Karpas-422 (cell line): ENCODE measurements around the gene GABRR2. TPM values are rescaled to one million over a fixed set of nuclear protein-coding genes. Genes with fewer than 3 reads are reported as not detected.

ENCODE experiments used
- DNase-seq: peaks from one replicate; pipeline ENCODE4 v3.0.0-alpha.2; 2015
- H2AFZ ChIP-seq: fragments of 200-600 bp; sonication (generic); 2 replicates; pipeline ENCODE4 v1.6.1; 2014; ENCODE audit warnings: antibody characterized with exemption, low read length, mixed read lengths
- H3K27ac ChIP-seq: fragments of 200-600 bp; sonication (generic); 2 replicates; pipeline ENCODE4 v1.5.1; 2014; ENCODE audit warnings: mild to moderate bottlenecking, low read length, moderate library complexity
- H3K27me3 ChIP-seq: fragments of 200-600 bp; sonication (generic); 2 replicates; pipeline ENCODE4 v1.6.1; 2014; ENCODE audit warnings: low read length, mixed read lengths
- H3K36me3 ChIP-seq: fragments of 200-600 bp; sonication (generic); 2 replicates; pipeline ENCODE4 v1.6.1; 2014; ENCODE audit warnings: low read length, mixed read lengths; ENCODE audit not compliant: insufficient read depth
- H3K4me1 ChIP-seq: fragments of 200-600 bp; sonication (generic); 2 replicates; pipeline ENCODE4 v1.6.1; 2014; ENCODE audit warnings: mild to moderate bottlenecking, low read length, mixed read lengths
- H3K4me2 ChIP-seq: fragments of 200-600 bp; sonication (generic); 2 replicates; pipeline ENCODE4 v1.6.1; 2014; ENCODE audit warnings: low read length, low read depth, mild to moderate bottlenecking; ENCODE audit not compliant: poor library complexity, severe bottlenecking
- H3K4me3 ChIP-seq: fragments of 200-600 bp; sonication (generic); 2 replicates; pipeline ENCODE4 v1.5.1; 2014; ENCODE audit warnings: mild to moderate bottlenecking, antibody characterized with exemption, low read length, mixed read lengths
- H3K79me2 ChIP-seq: fragments of 200-600 bp; sonication (generic); 2 replicates; pipeline ENCODE4 v1.6.1; 2014; ENCODE audit warnings: mild to moderate bottlenecking, low read length, mixed read lengths
- H3K9ac ChIP-seq: fragments of 200-600 bp; sonication (generic); 2 replicates; pipeline ENCODE4 v1.6.0; 2014; ENCODE audit warnings: low read length
- H3K9me2 ChIP-seq: fragments of 200-600 bp; sonication (generic), shearing (Covaris generic); replicated peaks from 2 replicates; pipeline ENCODE4 v1.6.0; 2014; ENCODE audit warnings: mild to moderate bottlenecking, low read length, moderate library complexity; ENCODE audit not compliant: insufficient read depth
- H3K9me3 ChIP-seq: fragments of 300-700, 200-600 bp; sonication (generic); 2 replicates; pipeline ENCODE4 v1.6.1; 2014; ENCODE audit warnings: low read length, mixed read lengths
- H4K20me1 ChIP-seq: fragments of 200-600 bp; sonication (generic); 2 replicates; pipeline ENCODE4 v1.6.1; 2014; ENCODE audit warnings: mild to moderate bottlenecking, antibody characterized with exemption, low read length, low read depth; ENCODE audit not compliant: insufficient read depth
- total RNA-seq: library from RNA; depleted of rRNA; stranded (reverse); fragments of >200 nt; shearing (Covaris generic); gene quantifications from 2 replicates; pipeline ENCODE4 v1.2.3, GENCODE V29; 2014; ENCODE audit warnings: low replicate concordance

Gene GABRR2
- total RNA-seq, 1 experiment from 2014 or later, result 0.22 TPM

DNA sequence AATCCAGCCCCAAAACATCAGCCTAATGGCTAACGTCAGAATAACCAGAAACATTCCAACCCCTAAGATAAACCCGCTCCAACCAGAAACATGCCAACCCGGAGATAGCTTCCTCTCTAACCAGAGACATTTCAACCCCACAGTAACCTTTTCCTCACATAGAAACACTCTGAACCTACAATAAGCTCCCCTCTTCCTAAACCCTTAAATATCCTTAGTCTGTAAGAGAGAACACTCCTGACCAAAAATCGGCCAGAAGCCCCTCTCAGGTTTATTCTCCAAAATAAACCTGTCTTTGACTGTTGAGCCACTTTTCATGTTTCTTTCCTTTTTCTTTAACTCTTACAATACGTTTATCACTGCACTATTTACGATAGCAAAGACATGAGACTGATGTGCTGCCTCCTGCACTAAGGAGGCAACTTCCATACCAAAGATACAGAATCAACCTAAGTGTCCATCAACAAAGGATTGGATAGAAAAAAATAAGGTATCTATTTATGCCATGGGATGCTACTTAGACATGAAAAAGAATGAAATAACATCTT lies 5.0 kb upstream of the GABRR2 start:
- no peak overlapping the region for H3K27ac ChIP-seq
- no peaks in the 10 kb centered on the region for H3K4me1 ChIP-seq
- no peak overlapping the region for H3K4me3 ChIP-seq
- H3K79me2 ChIP-seq, result no peaks in the 10 kb centered on the region
- H3K9me2 ChIP-seq, result no peaks in the 10 kb centered on the region
- DNase-seq, result no peak
- 0 out of 2 replicates have a peak, but pooled peaks cover 6% of the 10 kb centered on the region for H4K20me1 ChIP-seq
- no peaks in the 10 kb centered on the region for H3K27me3 ChIP-seq
- no peaks in the 10 kb centered on the region for H3K36me3 ChIP-seq
- no peak overlapping the region for H3K4me2 ChIP-seq
- H3K9ac ChIP-seq, result no peak overlapping the region
- no peaks in the 10 kb centered on the region for H3K9me3 ChIP-seq
- no peak overlapping the region for H2AFZ ChIP-seq

DNA sequence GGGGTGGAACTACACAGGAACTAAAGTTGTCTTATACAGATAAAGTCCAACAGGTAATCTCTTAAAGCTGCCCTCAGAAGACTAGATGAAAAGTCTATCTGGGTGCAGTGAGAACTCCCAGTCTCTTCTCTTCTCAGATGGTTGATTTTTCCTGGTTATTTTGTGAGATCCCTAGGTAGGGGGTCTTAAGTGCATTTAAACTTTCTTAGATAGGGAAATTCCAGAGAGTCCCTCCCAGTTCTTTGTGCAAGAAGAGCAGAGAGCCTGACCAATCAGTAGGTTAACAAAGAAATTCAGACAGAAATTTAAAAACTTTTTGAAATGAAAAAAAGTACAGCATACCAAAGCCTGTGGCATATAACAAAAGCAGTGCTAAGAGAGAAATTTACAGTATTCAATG lies 2.0 kb upstream of the GABRR2 start:
- Histone ChIP-seq H3K9ac (no peak overlapping the region), H3K36me3 (no peaks in the 10 kb centered on the region), H3K4me3 (no peak overlapping the region), H3K9me3 (no peaks in the 10 kb centered on the region), H3K79me2 (no peaks in the 10 kb centered on the region), H3K9me2 (no peaks in the 10 kb centered on the region), H3K27me3 (no peaks in the 10 kb centered on the region), H3K4me2 (no peak overlapping the region), H3K4me1 (no peaks in the 10 kb centered on the region), H2AFZ (no peak overlapping the region), H4K20me1 (0 out of 2 replicates have a peak, but pooled peaks cover 6% of the 10 kb centered on the region), H3K27ac (no peak overlapping the region)
- no peak for DNase-seq

DNA sequence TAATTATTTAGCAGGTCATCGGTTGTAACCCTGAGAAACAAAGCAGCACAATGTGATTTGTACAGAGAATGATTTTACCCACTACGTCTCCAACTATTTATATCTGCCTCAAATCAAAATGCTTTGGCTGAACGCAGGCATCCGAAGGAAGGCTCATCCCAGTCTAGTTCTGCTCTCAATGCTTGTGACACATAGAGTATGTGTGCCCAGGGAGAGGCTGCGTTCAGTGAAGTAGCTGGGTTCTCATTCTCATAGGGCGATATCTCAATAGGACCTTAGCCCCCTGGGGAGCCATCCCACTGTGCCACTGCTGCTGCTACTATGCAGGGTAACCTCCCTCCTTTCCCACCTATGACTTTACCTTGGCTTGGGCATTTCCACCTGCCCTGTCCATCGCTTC lies 407 bp downstream of the GABRR2 start:
- DNase-seq, result no peak
- Histone ChIP-seq H3K9me2 (no peaks in the 10 kb centered on the region), H2AFZ (no peak overlapping the region), H3K27me3 (no peaks in the 10 kb centered on the region), H3K79me2 (no peaks in the 10 kb centered on the region), H3K9ac (no peak overlapping the region), H3K27ac (no peak overlapping the region), H3K4me3 (no peak overlapping the region), H3K36me3 (no peaks in the 10 kb centered on the region), H4K20me1 (0 out of 2 replicates have a peak, but pooled peaks cover 6% of the 10 kb centered on the region), H3K9me3 (no peaks in the 10 kb centered on the region), H3K4me2 (no peak overlapping the region), H3K4me1 (no peaks in the 10 kb centered on the region)

DNA sequence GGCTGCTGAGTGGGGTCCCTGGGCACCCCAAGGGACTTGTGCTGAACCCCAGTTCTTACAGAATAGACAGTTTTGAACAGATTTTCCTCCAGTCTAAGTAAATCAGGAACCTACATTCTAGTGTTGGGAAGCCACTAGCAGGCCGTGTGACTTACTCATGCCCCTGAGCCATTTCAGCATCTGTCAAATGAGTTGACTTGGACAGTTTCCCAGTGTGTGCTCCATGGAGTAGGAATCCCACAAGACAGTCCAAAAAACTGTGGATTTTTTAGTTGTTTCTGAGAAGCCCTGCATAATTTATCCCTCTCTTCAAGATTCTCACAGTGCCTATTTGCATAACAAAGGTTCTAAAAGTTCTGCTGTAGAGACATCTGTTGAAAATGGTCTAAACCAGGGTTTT lies 2.1 kb downstream of the GABRR2 start:
- Histone ChIP-seq H3K4me3 (no peak overlapping the region), H2AFZ (no peak overlapping the region), H3K36me3 (no peaks in the 10 kb centered on the region), H3K4me1 (no peaks in the 10 kb centered on the region), H3K9ac (no peak overlapping the region), H3K27ac (no peak overlapping the region), H3K9me3 (no peaks in the 10 kb centered on the region), H3K4me2 (no peak overlapping the region), H3K27me3 (no peaks in the 10 kb centered on the region), H3K79me2 (no peaks in the 10 kb centered on the region), H4K20me1 (0 out of 2 replicates have a peak, but pooled peaks cover 6% of the 10 kb centered on the region), H3K9me2 (no peaks in the 10 kb centered on the region)
- no peak for DNase-seq

DNA sequence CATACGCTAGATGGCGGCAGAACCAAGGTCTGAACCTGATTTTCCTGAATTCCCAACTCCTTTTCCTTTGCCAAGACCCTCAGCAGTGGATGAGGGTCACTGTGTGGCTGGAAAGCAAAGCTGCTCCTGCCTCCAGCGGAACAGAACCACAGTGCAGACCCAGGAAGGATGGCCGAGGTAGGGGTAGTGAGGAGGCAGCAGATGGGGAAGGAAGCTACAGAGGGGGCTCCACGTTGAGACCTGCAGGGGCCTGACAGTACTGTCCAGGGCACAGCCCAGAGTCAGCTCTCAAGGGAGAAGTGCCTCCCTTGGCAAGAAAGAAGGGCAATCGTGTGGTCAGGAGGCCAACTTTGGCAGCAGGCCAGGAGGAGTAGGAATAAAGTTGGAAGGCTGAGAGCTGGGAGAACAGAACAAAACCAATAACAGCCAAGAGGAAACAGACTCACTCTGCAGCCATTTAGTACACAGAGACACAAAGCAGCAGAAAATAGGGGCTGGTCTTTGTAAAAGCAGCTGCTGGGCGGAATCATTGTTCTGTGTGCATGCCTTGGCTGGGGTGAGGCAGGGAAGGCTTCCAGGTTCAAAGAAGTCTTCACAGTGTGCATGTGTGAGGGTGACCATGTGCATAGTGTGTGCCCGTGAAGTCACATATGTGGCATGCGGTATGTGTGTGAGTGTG lies 3.1 kb downstream of the GABRR2 start:
- Histone ChIP-seq H3K36me3 (no peaks in the 10 kb centered on the region), H3K4me3 (no peak overlapping the region), H3K79me2 (no peaks in the 10 kb centered on the region), H3K27ac (no peak overlapping the region), H3K27me3 (no peaks in the 10 kb centered on the region), H2AFZ (no peak overlapping the region), H4K20me1 (0 out of 2 replicates have a peak, but pooled peaks cover 4% of the 10 kb centered on the region), H3K4me2 (no peak overlapping the region), H3K9me3 (no peaks in the 10 kb centered on the region), H3K4me1 (no peaks in the 10 kb centered on the region), H3K9ac (no peak overlapping the region), H3K9me2 (no peaks in the 10 kb centered on the region)
- DNase-seq, result no peak

DNA sequence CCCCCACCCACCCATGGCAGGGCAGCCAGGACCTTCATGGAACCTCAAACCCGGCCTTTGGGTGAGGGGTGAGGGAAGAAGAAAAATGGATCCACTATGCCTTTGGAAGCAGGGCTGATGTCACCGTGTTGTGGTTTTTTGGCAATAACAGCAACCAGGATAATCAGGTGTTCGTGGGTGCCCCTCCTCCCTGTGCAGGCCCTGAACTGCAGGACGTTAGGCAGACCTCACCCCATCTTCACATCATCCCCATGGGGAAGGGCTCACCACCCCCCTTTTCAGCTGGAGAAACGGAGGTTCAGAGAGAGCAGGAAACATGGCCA lies 3.6 kb downstream of the GABRR2 start:
- no peak for DNase-seq
- no peak overlapping the region for H3K4me2 ChIP-seq
- H4K20me1 ChIP-seq, result no peaks in the 10 kb centered on the region
- no peaks in the 10 kb centered on the region for H3K36me3 ChIP-seq
- H3K4me1 ChIP-seq, result no peaks in the 10 kb centered on the region
- no peak overlapping the region for H3K27ac ChIP-seq
- H2AFZ ChIP-seq, result no peak overlapping the region
- no peaks in the 10 kb centered on the region for H3K9me2 ChIP-seq
- no peaks in the 10 kb centered on the region for H3K79me2 ChIP-seq
- H3K9ac ChIP-seq, result no peak overlapping the region
- H3K4me3 ChIP-seq, result no peak overlapping the region
- no peaks in the 10 kb centered on the region for H3K27me3 ChIP-seq
- no peaks in the 10 kb centered on the region for H3K9me3 ChIP-seq

DNA sequence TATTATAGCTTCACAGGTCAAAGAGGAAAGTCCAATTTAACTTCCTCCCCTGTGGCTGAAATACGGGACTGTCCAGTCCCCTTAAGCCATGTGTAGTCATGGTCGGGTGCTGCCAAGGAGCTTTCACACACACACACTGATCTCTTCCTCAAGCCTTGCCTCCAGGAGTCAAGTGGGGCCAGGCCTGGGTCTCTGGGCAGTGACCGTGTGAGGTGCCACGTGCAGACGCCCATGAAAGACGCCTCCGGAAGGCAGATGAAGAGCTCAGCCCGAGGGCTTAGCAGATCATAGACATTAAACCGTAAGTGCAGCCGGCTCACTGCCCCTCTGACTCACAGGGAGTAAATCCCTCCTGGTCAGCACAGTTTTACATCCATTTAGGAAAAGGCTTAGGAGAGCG lies 4.2 kb downstream of the GABRR2 start:
- no peaks in the 10 kb centered on the region for H3K36me3 ChIP-seq
- no peaks in the 10 kb centered on the region for H3K4me1 ChIP-seq
- no peak overlapping the region for H3K27ac ChIP-seq
- no peaks in the 10 kb centered on the region for H3K9me3 ChIP-seq
- no peak overlapping the region for H2AFZ ChIP-seq
- H3K9me2 ChIP-seq, result no peaks in the 10 kb centered on the region
- H3K9ac ChIP-seq, result no peak overlapping the region
- no peak overlapping the region for H3K4me3 ChIP-seq
- no peak overlapping the region for H3K4me2 ChIP-seq
- H3K79me2 ChIP-seq, result no peaks in the 10 kb centered on the region
- DNase-seq, result no peak
- H3K27me3 ChIP-seq, result no peaks in the 10 kb centered on the region
- no peaks in the 10 kb centered on the region for H4K20me1 ChIP-seq

DNA sequence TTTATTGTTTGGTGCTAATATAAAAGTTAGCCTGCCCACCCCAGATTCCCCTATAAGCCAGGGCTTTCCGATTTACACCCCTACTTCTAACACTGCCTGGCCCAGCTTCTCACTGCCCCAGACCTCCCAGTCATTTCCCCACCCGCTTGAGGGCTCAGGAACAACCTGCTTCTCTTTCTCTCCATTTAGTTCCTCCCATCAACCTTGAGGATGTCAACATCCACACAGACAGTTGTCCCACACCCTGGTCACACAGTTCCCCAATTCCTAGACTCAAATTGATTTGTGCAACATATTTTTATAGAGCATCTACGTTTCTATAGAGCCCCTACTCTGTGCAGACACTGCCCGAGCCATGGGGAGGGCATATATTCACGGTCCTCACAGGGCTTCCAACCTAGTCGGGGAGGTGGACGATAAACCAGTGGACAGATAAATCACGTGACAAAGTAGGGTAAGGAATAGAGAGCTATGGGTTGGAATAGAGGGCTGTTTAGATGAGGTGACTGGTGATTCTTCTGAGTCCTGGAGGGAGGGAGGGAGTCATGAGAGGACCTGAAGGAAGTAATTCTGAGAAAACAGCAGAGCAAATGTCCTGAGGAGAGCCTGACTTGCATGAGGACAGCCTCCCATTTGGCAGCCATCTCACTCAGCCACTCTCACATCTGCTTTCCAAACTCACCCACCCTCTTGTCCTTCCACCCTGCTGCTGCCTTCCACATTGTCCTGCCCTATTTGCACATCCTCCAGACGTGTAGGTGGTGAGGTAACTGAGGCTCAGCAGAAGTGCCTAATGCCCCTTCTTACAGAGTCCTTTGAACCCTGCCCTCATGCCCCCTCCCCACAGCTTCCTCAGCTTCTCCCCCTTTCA lies 6.3 kb downstream of the GABRR2 start:
- Histone ChIP-seq H3K9me3 (no peaks in the 10 kb centered on the region), H3K79me2 (no peaks in the 10 kb centered on the region), H3K27me3 (no peaks in the 10 kb centered on the region), H3K9me2 (no peaks in the 10 kb centered on the region), H3K27ac (no peak overlapping the region), H3K4me3 (no peak overlapping the region), H3K4me1 (no peaks in the 10 kb centered on the region), H4K20me1 (no peaks in the 10 kb centered on the region), H3K4me2 (no peak overlapping the region), H3K36me3 (no peaks in the 10 kb centered on the region), H3K9ac (no peak overlapping the region), H2AFZ (no peak overlapping the region)
- DNase-seq, result no peak
